Measurements from ENCODE around the gene RASSF4.

Gene RASSF4

GRCh38 chr10:44990965-44991364 lies 31.4 kb downstream of the RASSF4 start:
- DNase-seq = no peak

GRCh38 chr10:44991571-44991970 lies 32.0 kb downstream of the RASSF4 start:
- no peak for DNase-seq

GRCh38 chr10:44992070-44992731 lies 32.6 kb downstream of the RASSF4 start:
- no peak for DNase-seq

- no peak for DNase-seq
Measured at GRCh38 chr10:44992732-44993225, 33.2 kb downstream of the RASSF4 start.

- DNase-seq = no peak
Measured at GRCh38 chr10:44993226-44993921, 33.8 kb downstream of the RASSF4 start.

- no peak for DNase-seq
Measured at GRCh38 chr10:44993922-44994751, 34.5 kb downstream of the RASSF4 start.

- no peak for DNase-seq
Measured at GRCh38 chr10:44994752-44995530, 35.3 kb downstream of the RASSF4 start.

- DNase-seq = no peak
Measured at GRCh38 chr10:44995581-44995913, 35.9 kb downstream of the RASSF4 start.

- no peak for DNase-seq
Measured at GRCh38 chr10:44995914-44996669, 36.5 kb downstream of the RASSF4 start.

GRCh38 chr10:44997105-44997748 lies 37.6 kb downstream of the RASSF4 start:
- no peak for DNase-seq

GRCh38 chr10:44998146-44998631 lies 38.6 kb downstream of the RASSF4 start:
- no peak for DNase-seq

GRCh38 chr10:45000138-45000751 lies 40.6 kb downstream of the RASSF4 start:
- no peak for DNase-seq

- peak; percentile 71 for DNase-seq
Measured at GRCh38 chr10:45000752-45001380, 41.3 kb downstream of the RASSF4 start, which contains the start of gene ZNF22. Gene ZNF22, plus strand, starts transcription at chr10:45000923. Its CDS starts 2,446 bp downstream, at chr10:45003369.

GRCh38 chr10:45001381-45002148 lies 42.0 kb downstream of the RASSF4 start:
- peak; percentile 72 for DNase-seq

GRCh38 chr10:45003432-45004000 lies 43.9 kb downstream of the RASSF4 start:
- no peak for DNase-seq

- DNase-seq = no peak
Measured at GRCh38 chr10:45004661-45005060, 45.1 kb downstream of the RASSF4 start.

- no peak for DNase-seq
Measured at GRCh38 chr10:45005284-45005683, 45.7 kb downstream of the RASSF4 start.

- no peak for DNase-seq
Measured at GRCh38 chr10:45006276-45007030, 46.9 kb downstream of the RASSF4 start.
